CD8-positive, alpha-beta memory T cell (primary cell): Measurements from ENCODE around the gene NDUFB4. TPM values are rescaled to one million over a fixed set of nuclear protein-coding genes. Genes with fewer than 3 reads are reported as not detected.

ENCODE experiments used
- CTCF ChIA-PET: fragments of 350-600 bp; sonication (Branson Sonifier 250); formaldehyde crosslinking; loops from one replicate; lab custom pipeline; 2021; ENCODE audit warnings: antibody characterized with exemption; lab: Charles Lee
- POLR2A ChIA-PET: fragments of 350-600 bp; sonication (Branson Sonifier 250); formaldehyde crosslinking; loops from one replicate; lab custom pipeline; 2021; ENCODE audit warnings: antibody characterized with exemption; lab: Charles Lee
- DNase-seq, 5 donors: peaks; one replicate each; pipeline versions ENCODE4 v3.0.0 to v3.0.0-alpha.2; 2020 to 2022; ENCODE audit warnings: mixed read lengths in 1 of 5
- H3K27ac ChIP-seq: one replicate; pipeline ENCODE4 v1.7.0; 2013; ENCODE audit warnings: low read depth, mild to moderate bottlenecking, low read length, moderate library complexity
- H3K27me3 ChIP-seq: 2 replicates; pipeline ENCODE4 v1.7.0; 2013; ENCODE audit warnings: low read length, mild to moderate bottlenecking; ENCODE audit not compliant: insufficient read depth, poor library complexity, severe bottlenecking
- H3K36me3 ChIP-seq: 2 replicates; pipeline ENCODE4 v1.7.0; 2013; ENCODE audit warnings: mild to moderate bottlenecking, low read length, moderate library complexity; ENCODE audit not compliant: insufficient read depth
- H3K4me1 ChIP-seq: 2 replicates; pipeline ENCODE4 v1.7.0; 2013; ENCODE audit warnings: mild to moderate bottlenecking, low read length, moderate library complexity; ENCODE audit not compliant: insufficient read depth
- H3K4me3 ChIP-seq: 2 replicates; pipeline ENCODE4 v1.7.0; 2013; ENCODE audit warnings: mild to moderate bottlenecking, low read length
- H3K9me3 ChIP-seq: 2 replicates; pipeline ENCODE4 v1.7.0; 2013; ENCODE audit warnings: mild to moderate bottlenecking, low read length
- H3K27ac Mint-ChIP-seq, 8 donors: one replicate each; pipeline ENCODE4 v1.8.0; 2020 to 2021; ENCODE audit warnings: mixed read lengths in 8 of 8, mild to moderate bottlenecking in 6 of 8, inconsistent platforms in 3 of 8, moderate library complexity in 3 of 8
- H3K27me3 Mint-ChIP-seq, 2 donors: one replicate each; pipeline ENCODE4 v1.8.0; 2020 to 2021; ENCODE audit warnings: mixed read lengths in 2 of 2, mild to moderate bottlenecking in 1 of 2, moderate library complexity in 1 of 2
- H3K36me3 Mint-ChIP-seq, 3 donors: one replicate each; pipeline ENCODE4 v1.8.0; 2020 to 2021; ENCODE audit warnings: mixed read lengths in 3 of 3, inconsistent platforms in 1 of 3, mild to moderate bottlenecking in 1 of 3
- H3K4me1 Mint-ChIP-seq, 3 donors: one replicate each; pipeline ENCODE4 v1.8.0; 2020 to 2021; ENCODE audit warnings: mixed read lengths in 3 of 3, inconsistent platforms in 1 of 3, mild to moderate bottlenecking in 1 of 3
- H3K4me3 Mint-ChIP-seq, 7 donors: one replicate each; pipeline ENCODE4 v1.8.0; 2020 to 2021; ENCODE audit warnings: mixed read lengths in 7 of 7, mild to moderate bottlenecking in 6 of 7, moderate library complexity in 4 of 7, inconsistent platforms in 2 of 7
- H3K9me3 Mint-ChIP-seq, 5 donors: one replicate each; pipeline ENCODE4 v1.8.0; 2020 to 2022; ENCODE audit warnings: mixed read lengths in 5 of 5, mild to moderate bottlenecking in 3 of 5, moderate library complexity in 2 of 5, inconsistent platforms in 1 of 5
- polyA plus RNA-seq: library from polyadenylated mRNA; unstranded; fragments of 300-500 nt; fragmentation: Illumina TruSeq; gene quantifications from one replicate; pipeline ENCODE4 v1.2.3, GENCODE V29; 2021
- total RNA-seq, 2 experiments: library from RNA; stranded (reverse); gene quantifications; one replicate each; pipeline ENCODE4 v1.2.3, GENCODE V29; 2021

NDUFB4 gene
- total and polyA plus RNA-seq, 3 experiments from 2014 or later: 102 to 263 (median 103) TPM

DNA sequence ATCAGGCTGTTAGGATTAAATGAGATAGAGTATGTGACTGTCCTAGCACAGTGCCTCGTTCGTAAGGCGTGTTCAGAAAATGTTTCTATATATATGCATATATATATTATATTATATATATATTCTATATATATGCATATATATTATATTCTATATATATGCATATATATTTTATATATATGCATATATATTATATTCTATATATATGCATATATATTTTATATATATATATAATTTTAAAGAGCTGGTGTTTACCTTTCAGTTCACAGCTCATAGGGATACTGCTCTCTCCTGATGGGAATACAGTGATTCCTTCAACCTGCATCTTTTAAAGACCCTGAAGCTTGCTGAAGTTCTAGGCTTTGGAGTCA lies 702 bp downstream of the NDUFB4 start:
- H3K4me1 Mint-ChIP-seq: peaks cover 7 to 13% (median 10%) of the 10 kb centered on the region in 3 donors
- DNase-seq: no peak
- Histone ChIP-seq H3K27ac (peak overlapping the region; percentile 96), H3K9me3 (no peaks in the 10 kb centered on the region), H3K27me3 (no peaks in the 10 kb centered on the region), H3K4me3 (peak overlapping the region; percentile 99), H3K36me3 (peaks cover 6% of the 10 kb centered on the region), H3K4me1 (peaks cover 35% of the 10 kb centered on the region)
- CTCF ChIA-PET: interaction anchor here (0.7 to 1.7 kb wide), 7 partner anchors 26 to 198 kb away, joined by 3 to 11 read pairs (median 4); partner anchors contain the start of genes GTF2E1 and RABL3
- H3K4me3 Mint-ChIP-seq: peak overlapping the region in 6 of 7 donors; percentile 86 to 99 (median 90)
- POLR2A ChIA-PET: interaction anchor here (0.6 to 1.6 kb wide), 6 partner anchors 40 to 1098 kb away, joined by 3 to 6 read pairs (median 4); partner anchors contain the start of genes LRRC58 and TIMMDC1
- peaks cover 0 to 2% of the 10 kb centered on the region in 2 donors for H3K27me3 Mint-ChIP-seq
- H3K9me3 Mint-ChIP-seq: peaks cover 0 to 1% (median 0%) of the 10 kb centered on the region in 5 donors
- H3K27ac Mint-ChIP-seq: peak overlapping the region in 7 of 8 donors; percentile 96 to 100 (median 98)
- peaks cover 0 to 34% (median 1%) of the 10 kb centered on the region in 3 donors for H3K36me3 Mint-ChIP-seq

DNA sequence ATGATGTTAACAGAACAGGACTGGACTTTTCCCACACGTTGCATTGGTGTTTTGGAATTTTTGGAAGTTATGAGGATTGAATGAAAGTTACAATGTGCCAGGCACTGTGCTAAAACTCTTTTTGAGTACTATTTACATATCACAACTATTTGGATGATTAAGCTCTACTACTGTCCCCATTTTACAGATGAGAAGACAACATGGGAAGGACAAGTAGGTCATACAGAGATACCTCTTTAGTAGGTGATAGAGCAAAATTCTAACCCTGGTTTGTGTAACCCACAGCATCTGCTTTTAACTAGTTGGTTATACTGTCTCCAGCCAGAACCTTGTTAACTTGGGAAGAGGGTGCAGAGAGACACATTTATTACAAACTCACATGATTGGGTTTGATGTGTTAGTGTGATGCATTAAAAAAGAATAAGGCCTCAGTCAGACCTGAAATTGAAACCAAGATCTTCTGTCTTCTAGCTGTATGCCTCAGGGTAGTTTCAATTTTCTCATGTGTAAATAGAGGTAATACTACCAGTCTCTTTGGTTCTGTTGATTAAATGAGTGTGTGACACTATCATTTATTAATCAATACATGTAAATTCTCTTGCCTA lies 1.4 kb downstream of the NDUFB4 start:
- POLR2A ChIA-PET: interaction anchor here (0.6 kb wide), 1 partner anchor 41 kb away, joined by 6 read pairs; no protein-coding TSS in a partner anchor
- CTCF ChIA-PET: interaction anchor here (0.7 to 1.0 kb wide), 3 partner anchors 39 to 197 kb away, joined by 3 read pairs; no protein-coding TSS in a partner anchor
- Histone ChIP-seq H3K27me3 (no peaks in the 10 kb centered on the region), H3K36me3 (peaks cover 9% of the 10 kb centered on the region), H3K9me3 (no peaks in the 10 kb centered on the region), H3K4me1 (peaks cover 35% of the 10 kb centered on the region), H3K27ac (no peak overlapping the region), H3K4me3 (peak overlapping the region; percentile 48)
- H3K9me3 Mint-ChIP-seq: no peaks in the 10 kb centered on the region
- DNase-seq: no peak
- H3K27ac Mint-ChIP-seq: peak overlapping the region in 3 of 8 donors; percentile 77 to 87 (median 83)
- H3K4me1 Mint-ChIP-seq: peaks cover 7 to 13% (median 10%) of the 10 kb centered on the region in 3 donors
- H3K4me3 Mint-ChIP-seq: peak overlapping the region in 3 of 7 donors; percentile 69 to 79 (median 77)
- H3K27me3 Mint-ChIP-seq: peaks cover 0 to under 1% of the 10 kb centered on the region in 2 donors
- peaks cover under 1 to 40% (median 2%) of the 10 kb centered on the region in 3 donors for H3K36me3 Mint-ChIP-seq

DNA sequence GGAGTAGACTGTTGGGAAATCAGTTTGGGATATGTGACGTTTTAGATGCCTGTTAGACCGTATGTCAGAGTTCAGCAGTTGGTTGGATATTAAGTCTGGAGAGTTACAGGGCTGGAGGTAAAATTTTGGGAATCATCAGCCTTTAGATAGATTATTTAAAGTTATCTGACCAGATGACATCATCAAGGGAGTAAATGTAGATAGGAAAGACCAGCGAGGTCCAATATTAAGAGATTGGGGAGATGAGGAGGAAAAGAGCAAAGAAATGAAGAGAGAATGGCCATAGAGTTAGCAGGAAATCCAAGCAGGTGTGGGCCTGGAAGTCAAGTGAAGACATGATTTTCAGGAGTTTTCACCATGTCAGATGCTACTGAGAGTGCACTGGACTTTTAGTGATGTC lies 3.1 kb downstream of the NDUFB4 start:
- Histone ChIP-seq H3K4me3 (no peak overlapping the region), H3K27ac (no peak overlapping the region), H3K9me3 (no peaks in the 10 kb centered on the region), H3K36me3 (peaks cover 14% of the 10 kb centered on the region), H3K4me1 (peaks cover 35% of the 10 kb centered on the region), H3K27me3 (no peaks in the 10 kb centered on the region)
- ChIA-PET CTCF (no interaction called here), POLR2A (no interaction called here)
- H3K27ac Mint-ChIP-seq: no peak overlapping the region
- no peak for DNase-seq
- no peak overlapping the region for H3K4me3 Mint-ChIP-seq
- peaks cover 4 to 49% (median 5%) of the 10 kb centered on the region in 3 donors for H3K36me3 Mint-ChIP-seq
- no peaks in the 10 kb centered on the region for H3K9me3 Mint-ChIP-seq
- no peaks in the 10 kb centered on the region for H3K27me3 Mint-ChIP-seq
- peaks cover 7 to 13% (median 10%) of the 10 kb centered on the region in 3 donors for H3K4me1 Mint-ChIP-seq

DNA sequence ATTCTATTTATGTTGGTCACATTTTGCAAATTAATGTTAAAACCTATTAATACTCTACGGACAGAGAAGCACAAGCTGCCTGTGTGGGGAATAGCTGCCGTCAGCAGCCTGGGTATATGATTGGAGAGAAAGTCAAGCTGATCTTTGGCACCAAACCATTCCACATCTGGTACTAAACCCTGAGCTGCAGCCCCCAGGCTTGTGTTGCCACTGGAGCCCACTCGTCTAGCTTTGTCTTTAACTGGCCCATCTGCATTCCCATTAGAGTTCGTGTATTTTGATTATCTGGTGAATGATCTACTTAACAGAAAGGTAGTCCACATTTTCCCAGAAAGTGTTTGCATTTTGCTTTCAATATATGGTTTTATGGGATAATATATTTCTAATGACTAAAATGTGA lies 5.4 kb downstream of the NDUFB4 start:
- ChIA-PET POLR2A (no interaction called here), CTCF (no interaction called here)
- no peak overlapping the region for H3K27ac ChIP-seq
- no peak for DNase-seq
- H3K9me3 Mint-ChIP-seq: no peaks in the 10 kb centered on the region
- H3K4me1 Mint-ChIP-seq: peaks cover 0 to 7% (median 0%) of the 10 kb centered on the region in 3 donors
- H3K36me3 ChIP-seq: peaks cover 14% of the 10 kb centered on the region
- H3K4me1 ChIP-seq: peaks cover 31% of the 10 kb centered on the region
- peak overlapping the region in 2 of 8 donors; percentile 52 to 55 for H3K27ac Mint-ChIP-seq
- H3K27me3 ChIP-seq: no peaks in the 10 kb centered on the region
- H3K27me3 Mint-ChIP-seq: no peaks in the 10 kb centered on the region
- H3K9me3 ChIP-seq: no peaks in the 10 kb centered on the region
- H3K4me3 ChIP-seq: no peak overlapping the region
- H3K4me3 Mint-ChIP-seq: no peak overlapping the region
- peaks cover 4 to 42% (median 5%) of the 10 kb centered on the region in 3 donors for H3K36me3 Mint-ChIP-seq

DNA sequence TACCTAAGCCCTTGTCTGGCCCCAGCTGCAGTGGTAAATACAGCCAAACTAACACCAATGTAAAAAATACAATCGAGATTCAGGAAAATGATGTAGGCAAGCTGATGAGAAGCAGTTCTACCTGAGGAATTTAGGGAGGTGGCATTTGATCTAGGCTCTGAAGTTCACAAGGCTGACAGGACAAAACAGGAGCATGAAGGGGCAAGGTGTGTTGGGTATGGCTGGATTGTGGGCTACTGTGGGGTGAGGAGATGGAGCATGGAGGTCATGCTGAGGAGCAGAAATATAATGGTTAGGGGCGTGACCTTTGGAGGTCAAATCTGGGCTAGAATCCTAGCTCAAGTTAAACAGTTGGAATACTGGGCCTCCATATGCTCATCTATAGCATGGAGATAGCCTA lies 6.5 kb downstream of the NDUFB4 start:
- no peaks in the 10 kb centered on the region for H3K27me3 Mint-ChIP-seq
- H3K36me3 Mint-ChIP-seq: peaks cover 4 to 35% (median 5%) of the 10 kb centered on the region in 3 donors
- Histone ChIP-seq H3K4me1 (peaks cover 23% of the 10 kb centered on the region), H3K36me3 (peaks cover 14% of the 10 kb centered on the region), H3K27ac (no peak overlapping the region), H3K4me3 (no peak overlapping the region), H3K27me3 (no peaks in the 10 kb centered on the region), H3K9me3 (no peaks in the 10 kb centered on the region)
- no peaks in the 10 kb centered on the region for H3K9me3 Mint-ChIP-seq
- peak overlapping the region in 2 of 8 donors; percentile 1 to 54 for H3K27ac Mint-ChIP-seq
- peaks cover 0 to 7% (median 0%) of the 10 kb centered on the region in 3 donors for H3K4me1 Mint-ChIP-seq
- CTCF ChIA-PET: no interaction called here
- POLR2A ChIA-PET: no interaction called here
- DNase-seq: no peak
- H3K4me3 Mint-ChIP-seq: no peak overlapping the region

DNA sequence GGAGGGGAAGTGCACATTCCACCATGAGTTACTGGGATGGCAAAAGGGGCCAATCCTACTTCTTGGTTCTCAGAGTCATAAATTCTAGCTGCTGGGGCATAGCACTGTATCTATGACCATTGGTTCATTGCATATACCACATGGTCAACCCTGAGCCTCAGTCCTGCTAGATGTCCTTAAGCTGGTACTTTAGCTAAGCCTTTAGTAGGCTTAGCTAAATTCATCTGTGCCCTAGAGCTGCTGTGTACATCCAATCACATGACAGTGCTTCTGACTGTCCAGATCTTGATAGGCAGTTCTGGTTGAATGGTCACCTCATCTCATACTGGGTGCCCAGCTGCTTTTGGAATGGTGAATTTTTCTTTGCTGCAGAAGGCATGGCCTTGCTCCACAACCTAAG lies 8.2 kb downstream of the NDUFB4 start:
- peaks cover 7% of the 10 kb centered on the region for H3K4me1 ChIP-seq
- H3K9me3 Mint-ChIP-seq: no peaks in the 10 kb centered on the region
- H3K27me3 ChIP-seq: no peaks in the 10 kb centered on the region
- DNase-seq: no peak
- peaks cover 0 to 7% (median 0%) of the 10 kb centered on the region in 3 donors for H3K4me1 Mint-ChIP-seq
- no peaks in the 10 kb centered on the region for H3K27me3 Mint-ChIP-seq
- no peaks in the 10 kb centered on the region for H3K9me3 ChIP-seq
- H3K4me3 Mint-ChIP-seq: no peak overlapping the region
- peaks cover 13% of the 10 kb centered on the region for H3K36me3 ChIP-seq
- no peak overlapping the region for H3K27ac ChIP-seq
- H3K36me3 Mint-ChIP-seq: peaks cover 4 to 31% (median 5%) of the 10 kb centered on the region in 3 donors
- H3K4me3 ChIP-seq: no peak overlapping the region
- H3K27ac Mint-ChIP-seq: no peak overlapping the region
- POLR2A ChIA-PET: no interaction called here
- CTCF ChIA-PET: interaction anchor here (1.3 kb wide), 1 partner anchor 10 kb away, joined by 4 read pairs; no protein-coding TSS in a partner anchor

DNA sequence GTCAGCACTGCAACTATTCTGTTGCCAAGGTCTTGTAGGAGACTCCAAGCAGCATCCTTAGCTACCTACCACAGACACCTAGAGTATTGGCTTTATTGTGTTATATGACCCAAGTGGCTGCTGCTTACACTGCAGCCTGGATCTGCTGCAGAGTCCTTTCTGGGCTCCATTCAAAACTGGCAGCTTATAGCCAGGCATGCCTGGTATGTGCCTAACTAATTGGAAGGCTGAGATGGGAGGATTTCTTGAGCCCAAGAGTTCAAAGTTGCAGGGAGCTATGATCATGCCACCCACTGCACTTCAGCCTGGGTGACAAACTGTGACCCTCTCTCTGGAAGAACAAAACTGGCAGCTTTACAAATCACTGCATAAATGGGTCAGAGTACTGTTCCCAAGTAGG lies 8.6 kb downstream of the NDUFB4 start:
- Mint-ChIP-seq H3K4me3 (no peak overlapping the region), H3K36me3 (peaks cover 4 to 31% (median 5%) of the 10 kb centered on the region in 3 donors), H3K27ac (no peak overlapping the region), H3K9me3 (no peaks in the 10 kb centered on the region), H3K27me3 (peaks cover 0 to 4% of the 10 kb centered on the region in 2 donors), H3K4me1 (peaks cover 0 to 7% (median 0%) of the 10 kb centered on the region in 3 donors)
- ChIA-PET CTCF (interaction anchor here (1.3 kb wide), 1 partner anchor 9 kb away, joined by 4 read pairs; no protein-coding TSS in a partner anchor), POLR2A (no interaction called here)
- Histone ChIP-seq H3K4me3 (no peak overlapping the region), H3K4me1 (peaks cover 3% of the 10 kb centered on the region), H3K27ac (no peak overlapping the region), H3K36me3 (peaks cover 9% of the 10 kb centered on the region), H3K9me3 (no peaks in the 10 kb centered on the region), H3K27me3 (no peaks in the 10 kb centered on the region)
- DNase-seq: no peak

DNA sequence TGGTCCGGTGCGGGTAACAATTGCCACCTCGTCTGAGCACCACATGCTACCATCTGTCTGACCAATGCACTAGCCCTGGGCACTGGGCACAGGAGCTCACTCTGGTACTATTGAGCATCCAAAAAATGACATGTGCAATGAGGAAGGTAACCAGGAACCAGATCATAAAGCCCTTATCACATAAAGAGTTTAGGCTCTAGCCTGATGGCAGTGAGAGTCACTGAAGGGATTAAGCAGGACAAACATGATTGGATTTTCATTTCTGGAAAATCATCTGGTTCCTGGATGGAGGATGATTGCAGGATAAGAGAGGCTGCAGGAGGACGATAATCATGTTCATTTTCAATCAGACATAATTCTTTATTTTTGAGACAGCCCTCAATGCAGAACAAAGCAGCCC lies 12.4 kb downstream of the NDUFB4 start:
- ChIA-PET POLR2A (no interaction called here), CTCF (no interaction called here)
- no peaks in the 10 kb centered on the region for H3K4me1 Mint-ChIP-seq
- H3K36me3 ChIP-seq: no peaks in the 10 kb centered on the region
- H3K4me3 ChIP-seq: no peak overlapping the region
- H3K36me3 Mint-ChIP-seq: no peaks in the 10 kb centered on the region
- H3K27me3 Mint-ChIP-seq: peaks cover 7 to 12% of the 10 kb centered on the region in 2 donors
- H3K9me3 ChIP-seq: no peaks in the 10 kb centered on the region
- no peak overlapping the region for H3K27ac Mint-ChIP-seq
- no peaks in the 10 kb centered on the region for H3K9me3 Mint-ChIP-seq
- no peaks in the 10 kb centered on the region for H3K27me3 ChIP-seq
- DNase-seq: no peak
- H3K27ac ChIP-seq: no peak overlapping the region
- H3K4me1 ChIP-seq: no peaks in the 10 kb centered on the region
- no peak overlapping the region for H3K4me3 Mint-ChIP-seq
